ENCODE results near the gene DNAJB6. TPM values are rescaled to one million over a fixed set of nuclear protein-coding genes. Genes with fewer than 3 reads are reported as not detected.

DNAJB6 gene
- total RNA-seq, 1 experiment from 2014 or later, result 108 TPM

- no peak overlapping the region for H3K27ac Mint-ChIP-seq (ENCODE audit: unreplicated experiment)
- no peaks in the 10 kb centered on the region for H3K4me1 ChIP-seq
- no peak for TF ChIP-seq CTCF (IDR thresholded peaks at IDR 0.05; ENCODE audit: insufficient read depth in 1 of 2, low read depth in 1 of 2, low read length in 1 of 2, severe bottlenecking in 1 of 2, unreplicated experiment in 1 of 2)
- no peak for DNase-seq
- peaks cover 19% of the 10 kb centered on the region for H3K9me3 Mint-ChIP-seq (ENCODE audit: unreplicated experiment)
- BruUV-seq (replicated peaks), result no TSS peak
- H3K27me3 ChIP-seq (replicated peaks; ENCODE audit: control insufficient read depth, insufficient read depth, low read length), result no peaks in the 10 kb centered on the region
- CTCF ChIA-PET, result no interaction called here
- no peaks in the 10 kb centered on the region for H3K4me1 Mint-ChIP-seq (ENCODE audit: low read depth, unreplicated experiment)
- no peak overlapping the region for H3K4me3 ChIP-seq (ENCODE audit: low read depth, low read length)
- POLR2A ChIA-PET, result no interaction called here
- peaks cover 7% of the 10 kb centered on the region; the same call in 1 of the 2 replicates for H3K9me3 ChIP-seq
- H3K4me3 Mint-ChIP-seq (ENCODE audit: unreplicated experiment), result no peak overlapping the region
- peaks cover 4% of the 10 kb centered on the region for H3K36me3 Mint-ChIP-seq (ENCODE audit: insufficient read depth, unreplicated experiment)
- peaks cover 7% of the 10 kb centered on the region for H3K27me3 Mint-ChIP-seq (ENCODE audit: insufficient read depth, unreplicated experiment)
- H3K36me3 ChIP-seq (ENCODE audit: control insufficient read depth, insufficient read depth, low read length), result no peaks in the 10 kb centered on the region
- intact Hi-C loops (cut with micrococcal nuclease; ENCODE audit: unreplicated experiment), result no loop called here
Observed at GRCh38 chr7:157439149-157439548, 102.3 kb downstream of the DNAJB6 start.

GRCh38 chr7:157439761-157440160 lies 103.0 kb downstream of the DNAJB6 start:
- peaks cover 7% of the 10 kb centered on the region; the same call in 1 of the 2 replicates for H3K9me3 ChIP-seq
- ChIA-PET CTCF (no interaction called here), POLR2A (no interaction called here)
- no peak overlapping the region for H3K4me3 Mint-ChIP-seq (ENCODE audit: unreplicated experiment)
- no peak for TF ChIP-seq CTCF (IDR thresholded peaks at IDR 0.05; ENCODE audit: insufficient read depth in 1 of 2, low read depth in 1 of 2, low read length in 1 of 2, severe bottlenecking in 1 of 2, unreplicated experiment in 1 of 2)
- no TSS peak for BruUV-seq (replicated peaks)
- intact Hi-C loops (cut with micrococcal nuclease; ENCODE audit: unreplicated experiment), result no loop called here
- no peak overlapping the region for H3K27ac Mint-ChIP-seq (ENCODE audit: unreplicated experiment)
- no peaks in the 10 kb centered on the region for H3K27me3 ChIP-seq (replicated peaks; ENCODE audit: control insufficient read depth, insufficient read depth, low read length)
- no peak for DNase-seq
- H3K36me3 ChIP-seq (ENCODE audit: control insufficient read depth, insufficient read depth, low read length), result no peaks in the 10 kb centered on the region
- no peak overlapping the region for H3K4me3 ChIP-seq (ENCODE audit: low read depth, low read length)
- no peaks in the 10 kb centered on the region for H3K4me1 Mint-ChIP-seq (ENCODE audit: low read depth, unreplicated experiment)
- H3K4me1 ChIP-seq, result no peaks in the 10 kb centered on the region
- peaks cover 19% of the 10 kb centered on the region for H3K9me3 Mint-ChIP-seq (ENCODE audit: unreplicated experiment)
- H3K36me3 Mint-ChIP-seq (ENCODE audit: insufficient read depth, unreplicated experiment), result peaks cover 4% of the 10 kb centered on the region
- peaks cover 7% of the 10 kb centered on the region for H3K27me3 Mint-ChIP-seq (ENCODE audit: insufficient read depth, unreplicated experiment)

DNA sequence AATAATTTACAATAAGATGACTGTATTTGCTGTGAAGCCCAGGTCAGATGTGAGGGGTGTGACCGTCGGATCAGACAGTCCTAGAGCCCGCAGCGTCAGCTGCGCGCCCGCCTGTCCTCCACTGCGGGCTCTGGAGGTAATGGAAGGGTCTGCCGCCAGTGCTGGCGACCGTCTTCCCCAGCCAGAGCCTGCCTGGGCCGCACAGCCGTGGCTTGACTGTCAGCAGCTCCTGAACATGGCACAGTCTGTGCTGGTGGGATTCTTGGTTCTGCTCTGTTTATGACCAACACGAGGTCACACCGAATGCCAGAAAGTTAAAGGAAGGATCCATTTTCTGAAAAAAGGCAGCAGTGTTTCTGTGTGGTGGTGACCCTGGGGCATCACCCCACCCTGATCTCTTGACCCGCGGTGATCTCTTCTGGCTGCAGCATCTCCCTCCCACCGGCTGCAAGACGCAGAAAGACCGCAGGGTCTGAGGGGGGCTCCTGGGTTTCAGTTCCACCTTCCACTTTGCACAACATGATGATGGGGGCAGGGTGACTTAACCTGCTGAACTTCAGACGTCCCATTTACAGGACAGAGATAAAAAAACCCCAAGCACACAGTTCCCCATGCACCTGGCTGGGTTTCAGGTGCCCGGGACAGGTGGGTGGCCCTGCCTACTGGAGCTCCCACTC lies 103.7 kb downstream of the DNAJB6 start:
- no peak for DNase-seq
- POLR2A ChIA-PET, result no interaction called here
- no TSS peak for BruUV-seq (replicated peaks)
- Mint-ChIP-seq H3K27ac (ENCODE audit: unreplicated experiment) (no peak overlapping the region), H3K27me3 (ENCODE audit: insufficient read depth, unreplicated experiment) (peaks cover 7% of the 10 kb centered on the region), H3K36me3 (ENCODE audit: insufficient read depth, unreplicated experiment) (peaks cover 4% of the 10 kb centered on the region), H3K9me3 (ENCODE audit: unreplicated experiment) (peaks cover 19% of the 10 kb centered on the region), H3K4me3 (ENCODE audit: unreplicated experiment) (no peak overlapping the region), H3K4me1 (ENCODE audit: low read depth, unreplicated experiment) (no peaks in the 10 kb centered on the region)
- Histone ChIP-seq H3K4me3 (ENCODE audit: low read depth, low read length) (no peak overlapping the region), H3K4me1 (no peaks in the 10 kb centered on the region), H3K27me3 (replicated peaks; ENCODE audit: control insufficient read depth, insufficient read depth, low read length) (no peaks in the 10 kb centered on the region), H3K36me3 (ENCODE audit: control insufficient read depth, insufficient read depth, low read length) (no peaks in the 10 kb centered on the region), H3K9me3 (peaks cover 7% of the 10 kb centered on the region; the same call in 1 of the 2 replicates)
- CTCF ChIA-PET, result no interaction called here
- TF ChIP-seq CTCF (IDR thresholded peaks at IDR 0.05; ENCODE audit: insufficient read depth in 1 of 2, low read depth in 1 of 2, low read length in 1 of 2, severe bottlenecking in 1 of 2, unreplicated experiment in 1 of 2), result no peak
- intact Hi-C loops (cut with micrococcal nuclease; ENCODE audit: unreplicated experiment), result no loop called here

Measured in Caco-2 (cell line).